ENCODE results near the gene FSCN2.
"Not testable (repeated sequence)": the region's sequence is repeated elsewhere in the genome, so short reads cannot be mapped to it uniquely, and the experiment has no call there.

The FSCN2 gene

GRCh38 chr17:81582341-81582740 is 54.2 kb downstream of the FSCN2 start:
- no peak overlapping the region for H3K4me2 ChIP-seq (ENCODE audit: low read depth, low read length, poor library complexity, severe bottlenecking)
- H3K36me3 ChIP-seq (ENCODE audit: insufficient read depth, low read length), result peaks cover 65% of the 10 kb centered on the region
- TF ChIP-seq EZH2phosphoT487 (IDR thresholded peaks at IDR 0.05; ENCODE audit: borderline replicate concordance) (no peak), CTCF (conservative IDR thresholded peaks at IDR 0.05; ENCODE audit: low read length) (no peak)

GRCh38 chr17:81582749-81583148 is 54.6 kb downstream of the FSCN2 start:
- Histone ChIP-seq H3K79me2 (ENCODE audit: insufficient read depth, low read length) (no peaks in the 10 kb centered on the region), H3K36me3 (ENCODE audit: insufficient read depth, low read length) (peaks cover 61% of the 10 kb centered on the region), H3K9ac (ENCODE audit: low read depth, low read length, poor library complexity, severe bottlenecking) (no peak overlapping the region), H3K4me1 (ENCODE audit: insufficient read depth, low read length, poor library complexity, severe bottlenecking) (no peaks in the 10 kb centered on the region), H3F3A (ENCODE audit: low read depth) (no peaks in the 10 kb centered on the region), H3K9me3 (ENCODE audit: insufficient read depth, low read depth, low read length) (no peaks in the 10 kb centered on the region), H3K4me3 (ENCODE audit: low read length, poor library complexity, severe bottlenecking) (no peak overlapping the region), H2AFZ (ENCODE audit: low read length) (no peak overlapping the region), H3K4me2 (ENCODE audit: low read depth, low read length, poor library complexity, severe bottlenecking) (no peak overlapping the region), H3K9me2 (replicated peaks; ENCODE audit: low read depth, low read length) (no peaks in the 10 kb centered on the region), H4K20me1 (ENCODE audit: insufficient read depth, low read length, poor library complexity, severe bottlenecking) (no peaks in the 10 kb centered on the region), H3K27me3 (ENCODE audit: insufficient read depth, low read length, poor library complexity, severe bottlenecking) (no peaks in the 10 kb centered on the region)
- no peak for TF ChIP-seq CTCF (conservative IDR thresholded peaks at IDR 0.05; ENCODE audit: low read length)

More at GRCh38 chr17:81582341-81582740, 54.2 kb downstream of the FSCN2 start:
- H3K27me3 ChIP-seq (ENCODE audit: insufficient read depth, low read length, poor library complexity, severe bottlenecking), result no peaks in the 10 kb centered on the region
- H3F3A ChIP-seq (ENCODE audit: low read depth), result no peaks in the 10 kb centered on the region
- H3K4me1 ChIP-seq (ENCODE audit: insufficient read depth, low read length, poor library complexity, severe bottlenecking), result no peaks in the 10 kb centered on the region
- H3K9ac ChIP-seq (ENCODE audit: low read depth, low read length, poor library complexity, severe bottlenecking), result no peak overlapping the region
- no peak overlapping the region for H3K4me3 ChIP-seq (ENCODE audit: low read length, poor library complexity, severe bottlenecking)
- no peaks in the 10 kb centered on the region for H4K20me1 ChIP-seq (ENCODE audit: insufficient read depth, low read length, poor library complexity, severe bottlenecking)
- H3K9me2 ChIP-seq (replicated peaks; ENCODE audit: low read depth, low read length), result no peaks in the 10 kb centered on the region
- H3K9me3 ChIP-seq (ENCODE audit: insufficient read depth, low read depth, low read length), result no peaks in the 10 kb centered on the region
- no peak overlapping the region for H2AFZ ChIP-seq (ENCODE audit: low read length)
- no peaks in the 10 kb centered on the region for H3K79me2 ChIP-seq (ENCODE audit: insufficient read depth, low read length)

- Histone ChIP-seq H3K79me2 (ENCODE audit: insufficient read depth, low read length) (no peaks in the 10 kb centered on the region), H3K9me2 (replicated peaks; ENCODE audit: low read depth, low read length) (no peaks in the 10 kb centered on the region), H3K9ac (ENCODE audit: low read depth, low read length, poor library complexity, severe bottlenecking) (no peak overlapping the region), H3F3A (ENCODE audit: low read depth) (no peaks in the 10 kb centered on the region), H3K36me3 (ENCODE audit: insufficient read depth, low read length) (peaks cover 70% of the 10 kb centered on the region), H4K20me1 (ENCODE audit: insufficient read depth, low read length, poor library complexity, severe bottlenecking) (no peaks in the 10 kb centered on the region), H2AFZ (ENCODE audit: low read length) (no peak overlapping the region), H3K27me3 (ENCODE audit: insufficient read depth, low read length, poor library complexity, severe bottlenecking) (no peaks in the 10 kb centered on the region), H3K4me3 (ENCODE audit: low read length, poor library complexity, severe bottlenecking) (no peak overlapping the region), H3K4me1 (ENCODE audit: insufficient read depth, low read length, poor library complexity, severe bottlenecking) (no peaks in the 10 kb centered on the region), H3K9me3 (ENCODE audit: insufficient read depth, low read depth, low read length) (no peaks in the 10 kb centered on the region), H3K4me2 (ENCODE audit: low read depth, low read length, poor library complexity, severe bottlenecking) (no peak overlapping the region)
- no peak for TF ChIP-seq EZH2phosphoT487 (IDR thresholded peaks at IDR 0.05; ENCODE audit: borderline replicate concordance)
- no peak for TF ChIP-seq CTCF (conservative IDR thresholded peaks at IDR 0.05; ENCODE audit: low read length)
Observed at GRCh38 chr17:81583589-81584342, 55.6 kb downstream of the FSCN2 start.

- H3K4me1 ChIP-seq (ENCODE audit: insufficient read depth, low read length, poor library complexity, severe bottlenecking); H3K4me2 ChIP-seq (ENCODE audit: low read depth, low read length, poor library complexity, severe bottlenecking); H3K9me3 ChIP-seq (ENCODE audit: insufficient read depth, low read depth, low read length); H3K4me3 ChIP-seq (ENCODE audit: low read length, poor library complexity, severe bottlenecking); H3K9ac ChIP-seq (ENCODE audit: low read depth, low read length, poor library complexity, severe bottlenecking); H2AFZ ChIP-seq (ENCODE audit: low read length); H4K20me1 ChIP-seq (ENCODE audit: insufficient read depth, low read length, poor library complexity, severe bottlenecking); H3F3A ChIP-seq (ENCODE audit: low read depth); H3K9me2 ChIP-seq (replicated peaks; ENCODE audit: low read depth, low read length); H3K79me2 ChIP-seq (ENCODE audit: insufficient read depth, low read length); H3K27me3 ChIP-seq (ENCODE audit: insufficient read depth, low read length, poor library complexity, severe bottlenecking): not testable (repeated sequence)
- H3K36me3 ChIP-seq (ENCODE audit: insufficient read depth, low read length), result peaks cover 78% of the 10 kb centered on the region
Observed at GRCh38 chr17:81584771-81585170, 56.6 kb downstream of the FSCN2 start.

All from Loucy (cell line).